ENCODE measurements around the gene PHOSPHO1.
A peak's percentile ranks its signal among the peaks of the same experiment; 100 is the strongest.

Gene PHOSPHO1

GRCh38 chr17:49216482-49216881 is 14.1 kb downstream of the PHOSPHO1 start:
- no peaks in the 10 kb centered on the region for H3K9me3 ChIP-seq (ENCODE audit: insufficient read depth, low read depth, low read length)
- H3K36me3 ChIP-seq (ENCODE audit: insufficient read depth, low read depth, low read length): no peaks in the 10 kb centered on the region
- no peak overlapping the region for H3K9ac ChIP-seq (ENCODE audit: low read depth, low read length)

DNA sequence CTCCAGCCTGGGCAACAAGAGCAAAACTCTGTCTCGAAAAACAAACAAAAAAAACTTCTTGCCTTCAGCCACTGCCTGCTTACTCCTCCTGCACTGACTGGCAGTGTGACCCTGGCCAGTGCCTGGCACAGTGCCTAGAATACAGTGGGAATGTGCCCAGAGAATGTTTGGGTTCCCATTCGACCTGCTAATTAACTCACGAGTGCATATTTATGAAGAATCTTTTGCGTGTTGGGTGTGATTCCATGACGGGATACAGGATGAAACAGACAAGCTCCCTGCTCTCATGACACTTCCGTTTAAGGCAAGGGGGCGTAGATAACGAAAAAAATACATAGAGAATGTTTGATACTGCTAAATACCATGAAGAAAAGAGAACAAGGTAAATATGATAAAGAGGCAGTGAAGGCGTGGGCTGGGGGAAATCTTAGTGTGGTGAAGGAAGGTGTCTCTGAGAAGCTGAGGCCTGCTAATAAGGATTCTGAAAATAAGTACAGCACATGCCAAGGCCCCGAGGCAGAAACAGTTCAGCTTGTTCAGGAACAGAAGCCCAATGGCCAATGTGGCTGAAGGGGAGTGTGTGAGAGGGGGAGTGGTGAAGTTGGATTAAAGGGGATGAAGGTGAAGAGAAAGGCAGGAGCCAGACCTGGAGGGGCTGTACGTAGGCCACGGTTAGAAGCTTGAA is 15.8 kb downstream of the PHOSPHO1 start:
- Histone ChIP-seq H3K4me3 (ENCODE audit: low read length) (no peak overlapping the region), H3K4me1 (ENCODE audit: insufficient read depth, low read length) (peaks cover 21% of the 10 kb centered on the region), H3K9me3 (ENCODE audit: insufficient read depth, low read depth, low read length) (no peaks in the 10 kb centered on the region), H3K27ac (ENCODE audit: low read length) (no peak overlapping the region), H3K36me3 (ENCODE audit: insufficient read depth, low read depth, low read length) (no peaks in the 10 kb centered on the region), H3K27me3 (ENCODE audit: insufficient read depth, low read length) (no peaks in the 10 kb centered on the region), H3K9ac (ENCODE audit: low read depth, low read length) (no peak overlapping the region)

More at GRCh38 chr17:49216482-49216881, 14.1 kb downstream of the PHOSPHO1 start:
- Histone ChIP-seq H3K4me1 (ENCODE audit: insufficient read depth, low read length) (peaks cover 11% of the 10 kb centered on the region; the same call in 1 of the 2 replicates), H3K4me3 (ENCODE audit: low read length) (no peak overlapping the region), H3K27me3 (ENCODE audit: insufficient read depth, low read length) (peaks cover 2% of the 10 kb centered on the region; the same call in 1 of the 2 replicates), H3K27ac (ENCODE audit: low read length) (no peak overlapping the region)

DNA sequence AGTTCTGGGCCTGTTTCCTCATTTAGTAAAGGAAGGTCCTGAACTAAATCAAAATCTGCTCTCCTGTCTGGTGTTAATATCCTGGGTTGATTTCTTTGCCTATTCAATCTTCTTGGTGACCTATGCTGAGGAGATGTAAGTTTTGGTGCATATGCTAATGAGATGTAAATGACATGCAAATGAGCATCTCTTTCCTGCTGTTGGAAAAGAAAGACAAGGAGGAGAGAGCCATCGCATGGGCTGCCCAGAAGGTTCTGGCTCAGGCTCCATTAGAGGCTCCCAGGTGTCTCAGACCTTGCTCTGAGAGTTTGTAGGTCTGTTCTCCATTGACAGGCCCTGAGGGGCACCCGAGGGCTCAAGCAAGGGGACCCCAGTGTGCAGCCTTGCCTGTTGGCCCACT is 16.7 kb downstream of the PHOSPHO1 start:
- Histone ChIP-seq H3K27ac (ENCODE audit: low read length) (no peak overlapping the region), H3K4me1 (ENCODE audit: insufficient read depth, low read length) (peaks cover 24% of the 10 kb centered on the region), H3K9ac (ENCODE audit: low read depth, low read length) (no peak overlapping the region), H3K9me3 (ENCODE audit: insufficient read depth, low read depth, low read length) (no peaks in the 10 kb centered on the region), H3K4me3 (ENCODE audit: low read length) (no peak overlapping the region), H3K36me3 (ENCODE audit: insufficient read depth, low read depth, low read length) (no peaks in the 10 kb centered on the region), H3K27me3 (ENCODE audit: insufficient read depth, low read length) (no peaks in the 10 kb centered on the region)

DNA sequence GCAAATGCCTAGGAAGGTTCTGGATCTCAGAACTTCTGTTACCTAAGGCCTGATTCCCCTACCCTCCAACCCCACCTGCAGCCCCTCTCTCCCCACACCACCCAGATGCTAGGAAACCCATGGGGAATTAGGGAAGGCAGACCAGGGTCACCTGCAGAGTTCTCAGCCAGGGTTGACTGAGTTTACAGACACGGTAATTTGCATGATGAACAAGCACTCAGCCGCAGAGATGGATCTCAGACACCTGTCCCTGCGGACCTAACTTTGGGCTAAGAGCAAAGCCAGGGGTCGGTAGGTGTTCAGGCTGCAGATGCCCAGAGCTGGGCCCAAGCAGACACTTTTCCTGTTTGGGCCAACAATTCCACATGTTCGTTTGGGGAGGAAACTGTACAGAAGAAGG is 17.2 kb downstream of the PHOSPHO1 start:
- no peak overlapping the region for H3K27ac ChIP-seq (ENCODE audit: low read length)
- H3K4me3 ChIP-seq (ENCODE audit: low read length): no peak overlapping the region
- H3K4me1 ChIP-seq (ENCODE audit: insufficient read depth, low read length): peaks cover 24% of the 10 kb centered on the region

DNA sequence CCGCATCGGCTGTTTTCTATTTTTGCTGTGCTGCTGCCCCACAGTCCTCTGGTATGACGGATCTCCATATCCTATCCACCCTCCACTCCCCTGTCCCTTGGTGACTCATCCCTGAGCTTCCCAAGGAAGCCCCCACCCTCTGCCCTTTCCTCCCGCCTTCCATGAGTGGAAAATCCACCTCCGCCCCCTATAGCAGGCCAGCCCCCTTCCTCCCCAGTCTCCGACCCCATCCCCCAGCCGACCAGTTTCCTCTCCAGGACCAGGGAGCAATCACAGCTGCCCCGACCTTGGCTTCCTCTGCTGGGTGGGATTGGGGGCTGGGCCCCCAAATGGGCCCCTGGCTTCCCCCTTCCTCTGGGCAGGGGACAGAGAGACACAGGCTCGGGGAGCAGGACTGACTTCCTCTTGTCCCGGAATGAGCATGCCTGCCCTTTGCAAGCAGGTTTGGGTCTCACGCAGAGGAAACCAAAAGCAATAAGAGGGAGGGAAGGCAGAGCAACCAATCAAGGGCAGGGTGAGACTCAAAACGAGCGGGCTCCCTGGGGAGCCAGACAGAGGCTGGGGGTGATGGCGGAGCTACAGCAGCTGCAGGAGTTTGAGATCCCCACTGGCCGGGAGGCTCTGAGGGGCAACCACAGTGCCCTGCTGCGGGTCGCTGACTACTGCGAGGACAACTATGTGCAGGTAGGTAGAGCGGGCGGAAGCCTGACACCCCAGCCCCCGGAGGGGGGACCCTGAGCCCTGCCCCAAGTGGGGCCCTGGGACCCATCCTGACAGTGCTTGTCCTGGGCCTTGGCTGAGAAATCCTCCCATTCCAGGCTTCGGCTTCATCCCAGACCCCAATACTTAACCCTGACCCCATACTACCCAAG is 20.2 kb downstream of the PHOSPHO1 start, which contains the start of the genes ABI3 and GNGT2:
TSS of gene ABI3 (plus strand) at position 550 of the 872 bp plus-strand sequence. CDS start at position 568, 18 bp downstream.
TSS of gene GNGT2 (minus strand) at position 417 of the 872 bp plus-strand sequence. CDS start 3,152 bp downstream, outside the sequence.
- H3K9me3 ChIP-seq (ENCODE audit: insufficient read depth, low read depth, low read length): no peaks in the 10 kb centered on the region
- peak within 1 kb of the TSS; percentile 32; the same call in 1 of the 2 replicates for H3K4me3 ChIP-seq (ENCODE audit: low read length)
- no peaks in the 10 kb centered on the region for H3K27me3 ChIP-seq (ENCODE audit: insufficient read depth, low read length)
- peaks cover 20% of the 10 kb centered on the region for H3K4me1 ChIP-seq (ENCODE audit: insufficient read depth, low read length)
- no peaks in the 10 kb centered on the region for H3K36me3 ChIP-seq (ENCODE audit: insufficient read depth, low read depth, low read length)
- no peak within 1 kb of the TSS for H3K27ac ChIP-seq (ENCODE audit: low read length)
- peak within 1 kb of the TSS; percentile 27; the same call in 1 of the 2 replicates for H3K9ac ChIP-seq (ENCODE audit: low read depth, low read length)

More for the DNA sequence above, 17.2 kb downstream of the PHOSPHO1 start:
- no peaks in the 10 kb centered on the region for H3K36me3 ChIP-seq (ENCODE audit: insufficient read depth, low read depth, low read length)
- H3K9me3 ChIP-seq (ENCODE audit: insufficient read depth, low read depth, low read length): no peaks in the 10 kb centered on the region
- no peaks in the 10 kb centered on the region for H3K27me3 ChIP-seq (ENCODE audit: insufficient read depth, low read length)
- H3K9ac ChIP-seq (ENCODE audit: low read depth, low read length): no peak overlapping the region

- H3K36me3 ChIP-seq (ENCODE audit: insufficient read depth, low read depth, low read length): no peaks in the 10 kb centered on the region
- H3K9ac ChIP-seq (ENCODE audit: low read depth, low read length): no peak overlapping the region
- H3K9me3 ChIP-seq (ENCODE audit: insufficient read depth, low read depth, low read length): no peaks in the 10 kb centered on the region
- H3K27ac ChIP-seq (ENCODE audit: low read length): no peak overlapping the region
- H3K27me3 ChIP-seq (ENCODE audit: insufficient read depth, low read length): no peaks in the 10 kb centered on the region
- peaks cover 20% of the 10 kb centered on the region for H3K4me1 ChIP-seq (ENCODE audit: insufficient read depth, low read length)
- H3K4me3 ChIP-seq (ENCODE audit: low read length): no peak overlapping the region
Observed at GRCh38 chr17:49209061-49209571, 21.5 kb downstream of the PHOSPHO1 start.

GRCh38 chr17:49204516-49204915 is 26.1 kb downstream of the PHOSPHO1 start:
- Histone ChIP-seq H3K27me3 (ENCODE audit: insufficient read depth, low read length) (peaks cover 6% of the 10 kb centered on the region; the same call in 1 of the 2 replicates), H3K4me1 (ENCODE audit: insufficient read depth, low read length) (0 out of 2 replicates have a peak, but pooled peaks cover under 1% of the 10 kb centered on the region), H3K9me3 (ENCODE audit: insufficient read depth, low read depth, low read length) (no peaks in the 10 kb centered on the region), H3K9ac (ENCODE audit: low read depth, low read length) (no peak overlapping the region), H3K36me3 (ENCODE audit: insufficient read depth, low read depth, low read length) (no peaks in the 10 kb centered on the region), H3K27ac (ENCODE audit: low read length) (no peak overlapping the region), H3K4me3 (ENCODE audit: low read length) (no peak overlapping the region)

- H3K4me3 ChIP-seq (ENCODE audit: low read length): no peak overlapping the region
- no peaks in the 10 kb centered on the region for H3K9me3 ChIP-seq (ENCODE audit: insufficient read depth, low read depth, low read length)
- H3K36me3 ChIP-seq (ENCODE audit: insufficient read depth, low read depth, low read length): no peaks in the 10 kb centered on the region
- no peak overlapping the region for H3K27ac ChIP-seq (ENCODE audit: low read length)
- no peak overlapping the region for H3K9ac ChIP-seq (ENCODE audit: low read depth, low read length)
- H3K4me1 ChIP-seq (ENCODE audit: insufficient read depth, low read length): no peaks in the 10 kb centered on the region
- H3K27me3 ChIP-seq (ENCODE audit: insufficient read depth, low read length): peaks cover 6% of the 10 kb centered on the region; the same call in 1 of the 2 replicates
Observed at GRCh38 chr17:49203796-49204195, 26.8 kb downstream of the PHOSPHO1 start.

DNA sequence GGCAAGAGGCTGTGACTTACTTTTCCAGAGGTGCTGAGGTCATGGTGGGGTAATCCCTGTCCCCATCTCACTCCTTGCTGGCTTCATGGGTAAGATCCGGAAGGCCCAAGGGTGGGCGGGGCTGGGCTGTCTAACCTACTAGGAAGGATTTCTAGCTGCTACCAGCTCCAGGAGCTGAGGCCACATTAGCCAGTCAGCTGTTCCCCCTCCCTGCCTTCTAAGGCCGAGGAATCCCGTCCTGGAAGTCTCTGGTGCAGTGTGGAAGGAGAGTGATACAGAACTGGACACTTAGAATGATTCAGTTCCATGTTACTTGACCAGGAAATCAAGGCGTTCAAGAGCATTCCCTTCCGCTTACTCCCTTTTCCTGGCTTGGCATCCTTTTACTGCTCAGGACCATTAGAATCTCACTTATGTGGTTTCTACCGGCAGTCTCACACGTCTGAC is 29.1 kb downstream of the PHOSPHO1 start:
- no peak overlapping the region for H3K4me3 ChIP-seq (ENCODE audit: low read length)
- H3K9me3 ChIP-seq (ENCODE audit: insufficient read depth, low read depth, low read length): no peaks in the 10 kb centered on the region
- peaks cover 6% of the 10 kb centered on the region; the same call in 1 of the 2 replicates for H3K27me3 ChIP-seq (ENCODE audit: insufficient read depth, low read length)
- no peaks in the 10 kb centered on the region for H3K4me1 ChIP-seq (ENCODE audit: insufficient read depth, low read length)
- no peak overlapping the region for H3K27ac ChIP-seq (ENCODE audit: low read length)
- no peaks in the 10 kb centered on the region for H3K36me3 ChIP-seq (ENCODE audit: insufficient read depth, low read depth, low read length)
- no peak overlapping the region for H3K9ac ChIP-seq (ENCODE audit: low read depth, low read length)

- peaks cover 6% of the 10 kb centered on the region; the same call in 1 of the 2 replicates for H3K27me3 ChIP-seq (ENCODE audit: insufficient read depth, low read length)
- H3K4me1 ChIP-seq (ENCODE audit: insufficient read depth, low read length): no peaks in the 10 kb centered on the region
- no peak overlapping the region for H3K4me3 ChIP-seq (ENCODE audit: low read length)
Observed at GRCh38 chr17:49200423-49201083, 30.0 kb downstream of the PHOSPHO1 start.

GRCh38 chr17:49198211-49198610 is 32.4 kb downstream of the PHOSPHO1 start:
- no peak overlapping the region for H3K27ac ChIP-seq (ENCODE audit: low read length)
- peaks cover 6% of the 10 kb centered on the region; the same call in 1 of the 2 replicates for H3K27me3 ChIP-seq (ENCODE audit: insufficient read depth, low read length)
- no peak overlapping the region for H3K9ac ChIP-seq (ENCODE audit: low read depth, low read length)
- H3K4me3 ChIP-seq (ENCODE audit: low read length): no peak overlapping the region
- H3K9me3 ChIP-seq (ENCODE audit: insufficient read depth, low read depth, low read length): no peaks in the 10 kb centered on the region
- no peaks in the 10 kb centered on the region for H3K4me1 ChIP-seq (ENCODE audit: insufficient read depth, low read length)
- H3K36me3 ChIP-seq (ENCODE audit: insufficient read depth, low read depth, low read length): no peaks in the 10 kb centered on the region

More at GRCh38 chr17:49200423-49201083, 30.0 kb downstream of the PHOSPHO1 start:
- no peaks in the 10 kb centered on the region for H3K9me3 ChIP-seq (ENCODE audit: insufficient read depth, low read depth, low read length)
- no peak overlapping the region for H3K27ac ChIP-seq (ENCODE audit: low read length)
- no peaks in the 10 kb centered on the region for H3K36me3 ChIP-seq (ENCODE audit: insufficient read depth, low read depth, low read length)
- no peak overlapping the region for H3K9ac ChIP-seq (ENCODE audit: low read depth, low read length)

All from iPS-20b (cell line).